HG02938 (cell line): ENCODE measurements around the gene CTNNA3.
A peak's percentile ranks its signal among the peaks of the same experiment; 100 is the strongest.

Experiments
- ATAC-seq: cut with Tn5 transposase; IDR thresholded peaks from one replicate; pipeline ENCODE4 v1.9.1; 2021; ENCODE audit warnings: mild to moderate bottlenecking, moderate library complexity; ENCODE audit not compliant: unreplicated experiment

Gene CTNNA3

GRCh38 chr10:66964946-66965345, 731.0 kb downstream of the CTNNA3 start:
- no peak for ATAC-seq

- no peak for ATAC-seq
Measured at GRCh38 chr10:66958466-66958865, 737.5 kb downstream of the CTNNA3 start.

DNA sequence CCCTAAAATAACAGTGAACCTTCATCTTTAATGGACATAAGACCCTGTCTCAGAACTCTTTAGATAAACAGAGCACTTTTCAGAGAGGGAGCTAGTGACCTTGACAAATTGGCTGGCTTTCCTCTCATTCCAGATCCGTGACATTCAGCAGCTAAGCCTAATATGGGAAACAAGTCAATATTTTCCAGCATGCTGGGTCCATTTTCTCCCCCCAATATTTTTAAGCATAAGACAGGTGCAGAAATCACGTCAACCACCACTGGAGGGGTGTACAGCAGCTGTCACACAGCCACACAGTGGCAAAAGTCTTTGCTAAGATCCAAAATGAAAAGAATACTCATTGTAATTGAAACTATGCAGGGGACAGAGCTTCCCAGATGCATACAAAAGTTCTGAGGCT, 744.1 kb downstream of the CTNNA3 start:
- ATAC-seq = no peak

GRCh38 chr10:66943590-66943989, 752.4 kb downstream of the CTNNA3 start:
- no peak for ATAC-seq

- ATAC-seq = no peak
Measured at GRCh38 chr10:66942407-66942806, 753.6 kb downstream of the CTNNA3 start.

DNA sequence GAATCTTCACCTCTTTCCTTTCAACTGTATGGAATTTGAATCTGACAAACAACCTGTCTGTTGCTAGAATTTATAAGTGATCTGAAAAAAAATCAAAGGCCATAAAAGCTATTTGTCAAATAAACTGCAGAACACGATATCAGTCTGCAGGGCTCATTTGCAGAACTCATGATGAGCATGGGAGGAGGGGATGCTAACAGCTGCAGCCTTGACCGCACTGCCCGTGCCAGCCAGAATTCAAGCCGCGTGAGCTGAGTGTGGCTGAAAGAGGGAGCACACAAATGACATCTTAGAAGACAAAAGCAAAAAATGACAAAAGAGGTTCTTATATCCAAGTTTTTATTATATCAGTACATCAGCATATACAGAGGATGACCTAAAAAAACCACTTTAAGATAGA, 754.5 kb downstream of the CTNNA3 start:
- no peak for ATAC-seq

- ATAC-seq = no peak
Measured at GRCh38 chr10:66940965-66941364, 755.0 kb downstream of the CTNNA3 start.

- no peak for ATAC-seq
Measured at GRCh38 chr10:66934711-66935110, 761.3 kb downstream of the CTNNA3 start.

DNA sequence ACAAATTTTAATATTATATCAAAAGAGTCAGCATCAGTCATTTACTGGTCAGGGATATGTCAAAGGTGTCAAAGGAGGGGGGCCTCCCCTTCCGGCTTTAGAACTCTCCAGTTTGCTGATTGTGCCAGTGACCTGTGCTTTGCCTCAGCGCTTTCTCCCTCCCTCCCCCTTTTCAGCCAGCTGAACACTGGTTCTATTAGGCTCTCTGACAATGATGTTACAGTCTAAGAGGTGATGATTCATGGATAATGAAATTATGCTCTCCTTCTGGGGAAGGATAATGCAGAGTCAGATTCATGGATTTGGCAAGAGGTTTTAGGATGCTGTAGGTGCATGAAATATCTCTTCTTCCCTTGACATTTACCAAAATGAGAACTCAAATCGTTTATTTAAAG, 764.0 kb downstream of the CTNNA3 start:
- no peak for ATAC-seq

DNA sequence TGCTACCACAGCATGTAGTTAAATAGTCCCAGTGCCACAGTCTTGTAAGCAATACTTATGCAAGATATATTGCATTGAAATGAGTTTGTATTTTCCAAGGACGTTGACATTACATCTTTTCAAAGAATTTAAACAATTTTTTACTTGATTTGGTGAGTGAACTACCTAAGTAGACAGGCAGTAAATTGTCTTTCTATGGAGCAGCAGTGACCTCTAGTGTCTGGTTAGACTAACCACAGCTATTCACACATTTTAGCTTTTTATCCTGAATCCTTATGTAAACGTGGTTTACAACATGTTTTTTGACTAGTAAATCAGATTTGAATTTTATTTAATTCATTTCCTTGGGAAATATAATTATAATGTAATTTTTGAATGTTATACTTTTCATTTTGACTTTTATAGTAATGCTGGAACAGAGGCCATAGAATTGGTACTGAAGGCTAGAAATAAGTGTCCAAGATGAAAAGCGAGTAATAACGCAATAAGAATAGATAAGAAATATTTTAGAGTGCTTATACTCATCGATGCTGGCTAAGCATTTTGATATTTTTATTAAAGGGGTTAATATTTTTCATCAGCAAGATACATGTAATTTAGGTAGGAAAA, 764.6 kb downstream of the CTNNA3 start:
- ATAC-seq = peak; percentile 83

- ATAC-seq = no peak
Measured at GRCh38 chr10:66929375-66929774, 766.6 kb downstream of the CTNNA3 start.

DNA sequence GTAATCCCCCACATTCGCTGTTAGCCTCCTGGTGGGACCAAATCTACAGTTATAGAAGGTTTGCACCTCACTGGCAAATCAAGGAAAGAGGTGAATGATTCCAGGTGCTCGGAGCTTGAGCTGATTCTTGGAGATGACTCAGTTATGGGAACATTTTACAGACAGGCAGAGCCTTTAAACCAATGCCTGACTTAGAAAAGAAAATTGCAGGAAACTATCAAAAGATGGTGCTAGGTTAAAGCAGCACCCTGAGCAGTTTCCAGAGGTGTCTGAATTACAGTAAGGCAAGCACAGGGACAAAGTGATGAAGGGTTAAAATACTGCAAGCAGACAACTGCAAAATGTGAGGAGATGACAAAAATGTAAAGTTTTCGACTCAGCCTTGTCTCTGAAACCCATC, 767.2 kb downstream of the CTNNA3 start:
- ATAC-seq = no peak

- ATAC-seq = no peak
Measured at GRCh38 chr10:66927971-66928770, 767.8 kb downstream of the CTNNA3 start.

DNA sequence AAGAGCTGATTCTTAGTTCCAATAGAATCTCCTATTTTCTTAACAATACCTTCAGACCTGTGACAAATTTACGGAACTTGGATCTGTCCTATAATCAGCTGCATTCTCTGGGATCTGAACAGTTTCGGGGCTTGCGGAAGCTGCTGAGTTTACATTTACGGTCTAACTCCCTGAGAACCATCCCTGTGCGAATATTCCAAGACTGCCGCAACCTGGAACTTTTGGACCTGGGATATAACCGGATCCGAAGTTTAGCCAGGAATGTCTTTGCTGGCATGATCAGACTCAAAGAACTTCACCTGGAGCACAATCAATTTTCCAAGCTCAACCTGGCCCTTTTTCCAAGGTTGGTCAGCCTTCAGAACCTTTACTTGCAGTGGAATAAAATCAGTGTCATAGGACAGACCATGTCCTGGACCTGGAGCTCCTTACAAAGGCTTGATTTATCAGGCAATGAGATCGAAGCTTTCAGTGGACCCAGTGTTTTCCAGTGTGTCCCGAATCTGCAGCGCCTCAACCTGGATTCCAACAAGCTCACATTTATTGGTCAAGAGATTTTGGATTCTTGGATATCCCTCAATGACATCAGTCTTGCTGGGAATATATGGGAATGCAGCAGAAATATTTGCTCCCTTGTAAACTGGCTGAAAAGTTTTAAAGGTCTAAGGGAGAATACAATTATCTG, 768.6 kb downstream of the CTNNA3 start:
- no peak for ATAC-seq

DNA sequence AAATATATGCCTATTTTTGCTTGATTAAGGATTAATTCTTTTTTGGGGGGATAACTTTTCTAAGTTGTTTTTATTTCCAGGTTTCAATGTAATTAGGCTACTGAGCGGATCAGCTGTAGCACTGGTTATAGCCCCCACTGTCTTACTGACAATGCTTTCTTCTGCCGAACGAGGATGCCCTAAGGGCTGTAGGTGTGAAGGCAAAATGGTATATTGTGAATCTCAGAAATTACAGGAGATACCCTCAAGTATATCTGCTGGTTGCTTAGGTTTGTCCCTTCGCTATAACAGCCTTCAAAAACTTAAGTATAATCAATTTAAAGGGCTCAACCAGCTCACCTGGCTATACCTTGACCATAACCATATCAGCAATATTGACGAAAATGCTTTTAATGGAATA, 769.2 kb downstream of the CTNNA3 start:
- ATAC-seq = no peak

GRCh38 chr10:66925896-66926715, 769.9 kb downstream of the CTNNA3 start, which contains the start of gene LRRTM3:
LRRTM3 (plus strand) TSS chr10:66926036.
- peak; percentile 100 for ATAC-seq

GRCh38 chr10:66925373-66925772, 770.6 kb downstream of the CTNNA3 start:
- no peak for ATAC-seq

GRCh38 chr10:66924674-66925345, 771.2 kb downstream of the CTNNA3 start:
- no peak for ATAC-seq

- no peak for ATAC-seq
Measured at GRCh38 chr10:66919248-66919647, 776.7 kb downstream of the CTNNA3 start.

GRCh38 chr10:66917104-66917503, 778.9 kb downstream of the CTNNA3 start:
- no peak for ATAC-seq

- ATAC-seq = no peak
Measured at GRCh38 chr10:66916030-66916429, 780.0 kb downstream of the CTNNA3 start.
